Choroid plexus epithelial cell (primary cell): Measurements from ENCODE around the gene MRPL24.

Source experiments
- DNase-seq: peaks from one replicate; pipeline ENCODE4 v3.0.0-alpha.2; 2010; ENCODE audit warnings: low read depth
- H3K4me3 ChIP-seq: 2 replicates; pipeline ENCODE4 v1.5.1; 2011; ENCODE audit warnings: low read depth, mild to moderate bottlenecking, control low read depth, low read length, moderate library complexity
- CTCF ChIP-seq: conservative IDR thresholded peaks from 2 replicates; pipeline ENCODE4 v1.5.1; 2011; ENCODE audit warnings: low read depth, mild to moderate bottlenecking, control low read depth, inconsistent platforms, low read length, moderate library complexity

Gene MRPL24

GRCh38 chr1:156751451-156751756, 10.5 kb upstream of the MRPL24 start, which contains the start of gene HDGF:
HDGF (minus strand) TSS chr1:156751675; CDS start chr1:156751429, 246 bp downstream.
- no peak for TF ChIP-seq CTCF
- DNase-seq, result no peak
- H3K4me3 ChIP-seq, result peak within 1 kb of the TSS; percentile 95

GRCh38 chr1:156750711-156751450, 10.0 kb upstream of the MRPL24 start:
- TF ChIP-seq CTCF, result no peak
- H3K4me3 ChIP-seq, result peak overlapping the region; percentile 95
- no peak for DNase-seq

GRCh38 chr1:156750191-156750672, 9.3 kb upstream of the MRPL24 start:
- peak overlapping the region; percentile 95 for H3K4me3 ChIP-seq
- no peak for TF ChIP-seq CTCF
- no peak for DNase-seq

GRCh38 chr1:156749419-156750118, 8.7 kb upstream of the MRPL24 start:
- TF ChIP-seq CTCF, result no peak
- DNase-seq, result no peak
- H3K4me3 ChIP-seq, result peak overlapping the region; percentile 95

- no peak for TF ChIP-seq CTCF
- DNase-seq, result peak; percentile 41
- peak overlapping the region; percentile 95 for H3K4me3 ChIP-seq
Measured at GRCh38 chr1:156748670-156749418, 8.0 kb upstream of the MRPL24 start.

- H3K4me3 ChIP-seq, result peak overlapping the region; percentile 95
- TF ChIP-seq CTCF, result no peak
- DNase-seq, result no peak
Measured at GRCh38 chr1:156747742-156748669, 7.1 kb upstream of the MRPL24 start.
